SK-N-SH (cell line): ENCODE data around the gene RASEF. TPM values are rescaled to one million over a fixed set of nuclear protein-coding genes. Genes with fewer than 3 reads are reported as not detected.

Experiments used
- CTCF ChIA-PET: fragments of 300-600, 350-600 bp; formaldehyde crosslinking; extraction: SDS; loops from one replicate; lab custom pipeline; 2021; lab: Yijun Ruan, JAX
- POLR2A ChIA-PET: fragments of 350-600 bp; sonication (Branson Sonifier 250); formaldehyde crosslinking; extraction: SDS; loops from one replicate; lab custom pipeline; 2020; ENCODE audit warnings: antibody characterized with exemption, inconsistent platforms; lab: Yijun Ruan, JAX
- DNase-seq: peaks from one replicate; pipeline ENCODE4 v3.0.0; 2012
- H2AFZ ChIP-seq: fragments of 200-600 bp; sonication (generic); 2 replicates; pipeline ENCODE4 v1.8.1; 2016; ENCODE audit warnings: antibody characterized with exemption, mild to moderate bottlenecking, low read depth
- H3F3A ChIP-seq: fragments of 200-600 bp; sonication (generic); replicated peaks from 2 replicates; pipeline ENCODE3; 2016; ENCODE audit warnings: antibody characterized with exemption, mild to moderate bottlenecking; ENCODE audit not compliant: insufficient read depth
- H3K27ac ChIP-seq, 2 experiments: fragments of 200-500 bp in 1 of 2; fragments of 200-600 bp in 1 of 2; sonication (Bioruptor generic) in 1 of 2; sonication (generic), shearing (Covaris generic) in 1 of 2; 2 replicates each; pipeline versions ENCODE4 v1.5.1 to v1.6.1; 2014 to 2016; ENCODE audit warnings: low read depth in 2 of 2, inconsistent platforms in 1 of 2, low read length in 1 of 2, mild to moderate bottlenecking in 1 of 2, mixed read lengths in 1 of 2
- H3K27me3 ChIP-seq: fragments of 200-600 bp; sonication (generic), shearing (Covaris generic); 2 replicates; pipeline ENCODE4 v1.6.1; 2016; ENCODE audit warnings: mixed run types; ENCODE audit not compliant: insufficient read depth
- H3K36me3 ChIP-seq, 2 experiments: fragments of 200-500 bp in 1 of 2; fragments of 200-600 bp in 1 of 2; sonication (Bioruptor generic) in 1 of 2; sonication (generic) in 1 of 2; replicated peaks in 1 of 2; 2 replicates each; pipeline versions ENCODE3 to v1.5.1; 2014 to 2016; ENCODE audit warnings: low read length in 1 of 2, mild to moderate bottlenecking in 1 of 2; ENCODE audit not compliant: insufficient read depth in 2 of 2, control insufficient read depth in 1 of 2
- H3K4me1 ChIP-seq, 2 experiments: fragments of 200-500 bp in 1 of 2; fragments of 200-600 bp in 1 of 2; sonication (Bioruptor generic) in 1 of 2; sonication (generic), shearing (Covaris generic) in 1 of 2; 2 replicates each; pipeline versions ENCODE4 v1.5.1 to v1.6.1; 2014 to 2016; ENCODE audit warnings: low read depth in 1 of 2, low read length in 1 of 2, mixed run types in 1 of 2; ENCODE audit not compliant: insufficient read depth in 2 of 2, control insufficient read depth in 1 of 2
- H3K4me2 ChIP-seq: fragments of 200-600 bp; sonication (generic), shearing (Covaris generic); 2 replicates; pipeline ENCODE4 v1.6.1; 2017; ENCODE audit warnings: mixed run types
- H3K4me3 ChIP-seq, 2 experiments: fragments of 200-500 bp in 1 of 2; fragments of 200-600 bp in 1 of 2; sonication (Bioruptor generic) in 1 of 2; sonication (generic), shearing (Covaris generic) in 1 of 2; 2 replicates each; pipeline versions ENCODE4 v1.5.1 to v1.8.1; 2014 to 2016; ENCODE audit warnings: low read depth in 2 of 2, inconsistent platforms in 1 of 2, low read length in 1 of 2, mild to moderate bottlenecking in 1 of 2, mixed read lengths in 1 of 2, moderate library complexity in 1 of 2
- H3K79me2 ChIP-seq: fragments of 200-600 bp; sonication (generic); 2 replicates; pipeline ENCODE4 v1.8.1; 2017; ENCODE audit warnings: mild to moderate bottlenecking; ENCODE audit not compliant: insufficient read depth
- H3K9ac ChIP-seq: fragments of 200-600 bp; sonication (generic); 2 replicates; pipeline ENCODE4 v1.6.1; 2017; ENCODE audit warnings: mixed run types
- H3K9me2 ChIP-seq: fragments of 200-600 bp; sonication (generic); 2 replicates; pipeline ENCODE4 v1.6.1; 2017; ENCODE audit warnings: mixed run types
- H3K9me3 ChIP-seq: fragments of 200-600 bp; sonication (generic); 2 replicates; pipeline ENCODE4 v1.6.1; 2017; ENCODE audit warnings: mixed run types, mild to moderate bottlenecking, moderate library complexity
- H4K20me1 ChIP-seq: fragments of 200-600 bp; sonication (generic); 2 replicates; pipeline ENCODE4 v1.6.1; 2017; ENCODE audit warnings: mild to moderate bottlenecking, mixed run types; ENCODE audit not compliant: insufficient read depth
- CHD2 ChIP-seq: fragments of 150-350 bp; IDR thresholded peaks from 2 replicates; pipeline ENCODE4 v1.6.1; 2018; ENCODE audit warnings: low read length; ENCODE audit not compliant: partially characterized antibody
- EP300 ChIP-seq, 2 experiments: IDR thresholded peaks; 2 replicates each; pipeline versions ENCODE4 v1.4.0 to v1.6.1; 2012; ENCODE audit warnings: borderline replicate concordance in 1 of 2, low read depth in 1 of 2, low read length in 1 of 2
- EZH2phosphoT487 ChIP-seq: fragments of 200-600 bp; sonication (generic); IDR thresholded peaks from 2 replicates; pipeline ENCODE4 v1.6.1; 2017; ENCODE audit warnings: low read depth, mixed run types, mild to moderate bottlenecking, antibody characterized with exemption, moderate library complexity, borderline replicate concordance
- FOSL2 ChIP-seq: IDR thresholded peaks from 2 replicates; pipeline ENCODE4 v1.4.0; 2012; ENCODE audit warnings: low read depth, mild to moderate bottlenecking, moderate library complexity, borderline replicate concordance
- FOXM1 ChIP-seq: IDR thresholded peaks from 2 replicates; pipeline ENCODE4 v1.4.0; 2012; ENCODE audit warnings: low read depth, mild to moderate bottlenecking
- GABPA ChIP-seq: IDR thresholded peaks from 2 replicates; pipeline ENCODE4 v1.4.0; 2012; ENCODE audit warnings: low read depth, mild to moderate bottlenecking
- GATA2 ChIP-seq: sonication (generic); formaldehyde crosslinking; IDR thresholded peaks from 2 replicates; pipeline ENCODE4 v1.5.0; 2020; ENCODE audit warnings: mild to moderate bottlenecking, missing genetic modification reagents
- MXI1 ChIP-seq: IDR thresholded peaks from 2 replicates; pipeline ENCODE4 v1.6.1; 2012; ENCODE audit warnings: mild to moderate bottlenecking, low read depth, low read length, improper control_type of control experiment
- NRF1 ChIP-seq: IDR thresholded peaks from 2 replicates; pipeline ENCODE4 v1.6.1; 2012; ENCODE audit warnings: low read depth, mild to moderate bottlenecking, low read length
- POLR2AphosphoS5 ChIP-seq: IDR thresholded peaks from 2 replicates; pipeline ENCODE4 v1.6.1; 2012; ENCODE audit warnings: low read depth, low read length
- RCOR1 ChIP-seq: fragments of 150-350 bp; IDR thresholded peaks from 2 replicates; pipeline ENCODE4 v1.6.1; 2017; ENCODE audit warnings: antibody characterized with exemption, low read length
- RFX5 ChIP-seq: IDR thresholded peaks from 2 replicates; pipeline ENCODE4 v1.6.1; 2012; ENCODE audit warnings: mild to moderate bottlenecking, improper control_type of control experiment, low read length
- RXRA ChIP-seq: IDR thresholded peaks from 2 replicates; pipeline ENCODE4 v1.4.0; 2012; ENCODE audit warnings: low read depth, mild to moderate bottlenecking, borderline replicate concordance
- SIN3A ChIP-seq: IDR thresholded peaks from 2 replicates; pipeline ENCODE4 v1.6.1; 2012; ENCODE audit warnings: low read depth, mild to moderate bottlenecking, low read length, moderate library complexity, borderline replicate concordance
- TAF1 ChIP-seq: IDR thresholded peaks from 2 replicates; pipeline ENCODE4 v1.6.1; 2012; ENCODE audit warnings: low read depth, mild to moderate bottlenecking, low read length, moderate library complexity, borderline replicate concordance
- TEAD4 ChIP-seq: IDR thresholded peaks from 2 replicates; pipeline ENCODE4 v1.4.0; 2012; ENCODE audit warnings: mild to moderate bottlenecking, borderline replicate concordance; ENCODE audit not compliant: insufficient read depth
- YY1 ChIP-seq: IDR thresholded peaks from 2 replicates; pipeline ENCODE4 v1.4.0; 2012; ENCODE audit warnings: low read depth, mild to moderate bottlenecking
- WGBS: methylation state at CpG from one replicate; pipeline ENCODE4 v1.1.6; 2017; ENCODE audit warnings: low lambda C conversion rate; 5-methylcytosine and 5-hydroxymethylcytosine counted together
- polyA plus RNA-seq, 3 experiments: library from polyadenylated mRNA; depleted of rRNA; stranded (reverse); fragments of >200 nt; gene quantifications; 2 replicates each; pipeline ENCODE4 v1.2.3, GENCODE V29; 2012
- TF ChIP-seq, protein P1 (sequence below): IDR thresholded peaks from 2 replicates; pipeline ENCODE4 v1.4.0; 2012; ENCODE audit warnings: low read depth, borderline replicate concordance
- TF ChIP-seq, protein P2 (sequence below): fragments of 200-600 bp; sonication (generic); IDR thresholded peaks from 2 replicates; pipeline ENCODE4 v1.6.1; 2017; ENCODE audit warnings: antibody characterized with exemption, mild to moderate bottlenecking, moderate library complexity
- TF ChIP-seq, protein P3 (sequence below): IDR thresholded peaks from 2 replicates; pipeline ENCODE4 v1.4.0; 2012; ENCODE audit warnings: low read depth, borderline replicate concordance
- TF ChIP-seq, protein P4 (sequence below): IDR thresholded peaks from 2 replicates; pipeline ENCODE4 v1.4.0; 2012; ENCODE audit warnings: low read depth

RASEF gene
- polyA plus RNA-seq, 1 of the 3 experiments (the other 2 are of a cell fraction): not detected

DNA sequence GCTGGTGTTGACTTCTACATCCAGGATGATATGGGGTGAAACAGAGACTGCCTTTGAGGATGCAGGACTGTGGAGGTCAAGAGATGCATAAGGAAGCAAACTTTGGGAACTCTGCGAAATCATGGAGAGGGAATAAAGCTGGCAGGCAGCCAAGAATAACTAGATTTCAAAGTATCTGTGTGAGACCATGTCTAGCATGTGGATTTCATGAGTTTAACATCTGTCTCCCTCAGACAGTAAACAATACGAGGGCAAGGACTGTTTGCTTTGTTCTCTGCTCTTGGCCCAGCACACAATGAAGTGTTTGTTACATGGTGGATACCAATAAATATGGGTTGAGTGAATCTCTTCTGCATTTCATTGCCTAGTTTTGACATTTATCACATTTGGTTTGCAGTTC lies 71.3 kb downstream of the RASEF start:
- no peaks in the 10 kb centered on the region for H3K36me3 ChIP-seq
- no peaks in the 10 kb centered on the region for H4K20me1 ChIP-seq
- peak overlapping the region in 1 of 2 experiments; percentile 50; a peak in 1 of 4 replicates for H3K27ac ChIP-seq
- POLR2A ChIA-PET: no interaction called here
- peaks cover 0 to 3% of the 10 kb centered on the region in 2 experiments; a peak in 2 of 4 replicates for H3K4me1 ChIP-seq
- CTCF ChIA-PET: no interaction called here
- H3K9me2 ChIP-seq: no peaks in the 10 kb centered on the region
- peak; percentile 30 for DNase-seq
- no peak overlapping the region for H3K9ac ChIP-seq
- 41% methylated on average over 2 of the region's 2 CpGs for WGBS
- no peaks in the 10 kb centered on the region for H3K79me2 ChIP-seq
- TF ChIP-seq RCOR1: no peak
- TF ChIP-seq RFX5: no peak
- no peak for TF ChIP-seq YY1
- TF ChIP-seq, protein P1, sequence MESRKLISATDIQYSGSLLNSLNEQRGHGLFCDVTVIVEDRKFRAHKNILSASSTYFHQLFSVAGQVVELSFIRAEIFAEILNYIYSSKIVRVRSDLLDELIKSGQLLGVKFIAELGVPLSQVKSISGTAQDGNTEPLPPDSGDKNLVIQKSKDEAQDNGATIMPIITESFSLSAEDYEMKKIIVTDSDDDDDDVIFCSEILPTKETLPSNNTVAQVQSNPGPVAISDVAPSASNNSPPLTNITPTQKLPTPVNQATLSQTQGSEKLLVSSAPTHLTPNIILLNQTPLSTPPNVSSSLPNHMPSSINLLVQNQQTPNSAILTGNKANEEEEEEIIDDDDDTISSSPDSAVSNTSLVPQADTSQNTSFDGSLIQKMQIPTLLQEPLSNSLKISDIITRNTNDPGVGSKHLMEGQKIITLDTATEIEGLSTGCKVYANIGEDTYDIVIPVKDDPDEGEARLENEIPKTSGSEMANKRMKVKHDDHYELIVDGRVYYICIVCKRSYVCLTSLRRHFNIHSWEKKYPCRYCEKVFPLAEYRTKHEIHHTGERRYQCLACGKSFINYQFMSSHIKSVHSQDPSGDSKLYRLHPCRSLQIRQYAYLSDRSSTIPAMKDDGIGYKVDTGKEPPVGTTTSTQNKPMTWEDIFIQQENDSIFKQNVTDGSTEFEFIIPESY: no peak
- TF ChIP-seq EP300 (IDR thresholded peaks at IDR 0.05; ENCODE audit: borderline replicate concordance in 1 of 2, low read depth in 1 of 2, low read length in 1 of 2): no peak
- no peak for TF ChIP-seq TAF1
- TF ChIP-seq, protein P2, sequence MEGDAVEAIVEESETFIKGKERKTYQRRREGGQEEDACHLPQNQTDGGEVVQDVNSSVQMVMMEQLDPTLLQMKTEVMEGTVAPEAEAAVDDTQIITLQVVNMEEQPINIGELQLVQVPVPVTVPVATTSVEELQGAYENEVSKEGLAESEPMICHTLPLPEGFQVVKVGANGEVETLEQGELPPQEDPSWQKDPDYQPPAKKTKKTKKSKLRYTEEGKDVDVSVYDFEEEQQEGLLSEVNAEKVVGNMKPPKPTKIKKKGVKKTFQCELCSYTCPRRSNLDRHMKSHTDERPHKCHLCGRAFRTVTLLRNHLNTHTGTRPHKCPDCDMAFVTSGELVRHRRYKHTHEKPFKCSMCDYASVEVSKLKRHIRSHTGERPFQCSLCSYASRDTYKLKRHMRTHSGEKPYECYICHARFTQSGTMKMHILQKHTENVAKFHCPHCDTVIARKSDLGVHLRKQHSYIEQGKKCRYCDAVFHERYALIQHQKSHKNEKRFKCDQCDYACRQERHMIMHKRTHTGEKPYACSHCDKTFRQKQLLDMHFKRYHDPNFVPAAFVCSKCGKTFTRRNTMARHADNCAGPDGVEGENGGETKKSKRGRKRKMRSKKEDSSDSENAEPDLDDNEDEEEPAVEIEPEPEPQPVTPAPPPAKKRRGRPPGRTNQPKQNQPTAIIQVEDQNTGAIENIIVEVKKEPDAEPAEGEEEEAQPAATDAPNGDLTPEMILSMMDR: no peak
- TF ChIP-seq GATA2 (CRISPR knock-in tag): no peak
- TF ChIP-seq TEAD4: no peak
- TF ChIP-seq CHD2: no peak
- no peak for TF ChIP-seq POLR2AphosphoS5
- TF ChIP-seq MXI1: no peak
- TF ChIP-seq NRF1: no peak
- no peak for TF ChIP-seq GABPA
- H3F3A ChIP-seq: no peaks in the 10 kb centered on the region
- no peak overlapping the region for H3K4me2 ChIP-seq
- no peaks in the 10 kb centered on the region for H3K9me3 ChIP-seq
- no peak overlapping the region for H2AFZ ChIP-seq
- no peaks in the 10 kb centered on the region for H3K27me3 ChIP-seq
- H3K4me3 ChIP-seq: no peak overlapping the region

DNA sequence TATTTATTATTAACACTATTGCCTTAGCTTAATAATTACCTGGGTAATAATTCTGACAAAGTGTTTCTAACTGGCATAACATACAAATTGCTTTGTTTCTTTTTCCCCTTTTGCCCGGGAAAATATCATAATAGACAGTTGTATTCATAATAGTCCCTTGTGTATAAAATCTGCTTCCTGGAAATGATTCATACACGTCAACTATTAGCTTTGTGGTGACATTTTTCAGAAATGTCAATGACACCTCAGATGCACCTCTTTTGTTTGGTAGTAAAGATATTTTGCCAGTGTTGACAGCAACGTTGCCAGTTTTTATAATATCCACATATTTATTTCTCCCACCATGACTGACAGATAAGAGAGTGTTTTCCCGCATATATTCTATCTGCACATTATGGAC lies 73.0 kb downstream of the RASEF start:
- Histone ChIP-seq H3K4me3 (no peak overlapping the region), H3K36me3 (no peaks in the 10 kb centered on the region), H3F3A (no peaks in the 10 kb centered on the region), H3K9me2 (no peaks in the 10 kb centered on the region), H3K4me2 (no peak overlapping the region), H3K27ac (no peak overlapping the region), H3K4me1 (peaks cover 0 to 3% of the 10 kb centered on the region in 2 experiments; a peak in 2 of 4 replicates), H3K9me3 (no peaks in the 10 kb centered on the region), H2AFZ (no peak overlapping the region), H3K79me2 (no peaks in the 10 kb centered on the region), H3K27me3 (no peaks in the 10 kb centered on the region), H3K9ac (no peak overlapping the region), H4K20me1 (no peaks in the 10 kb centered on the region)
- CTCF ChIA-PET: interaction anchor here (1.3 kb wide), 1 partner anchor 18 kb away, joined by 5 read pairs; no protein-coding TSS in a partner anchor
- no peak for TF ChIP-seq YY1
- no peak for TF ChIP-seq FOXM1
- TF ChIP-seq RXRA: no peak
- TF ChIP-seq, protein P3, sequence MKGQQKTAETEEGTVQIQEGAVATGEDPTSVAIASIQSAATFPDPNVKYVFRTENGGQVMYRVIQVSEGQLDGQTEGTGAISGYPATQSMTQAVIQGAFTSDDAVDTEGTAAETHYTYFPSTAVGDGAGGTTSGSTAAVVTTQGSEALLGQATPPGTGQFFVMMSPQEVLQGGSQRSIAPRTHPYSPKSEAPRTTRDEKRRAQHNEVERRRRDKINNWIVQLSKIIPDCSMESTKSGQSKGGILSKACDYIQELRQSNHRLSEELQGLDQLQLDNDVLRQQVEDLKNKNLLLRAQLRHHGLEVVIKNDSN: no peak
- TF ChIP-seq EZH2phosphoT487: no peak
- no peak for TF ChIP-seq RCOR1
- TF ChIP-seq CHD2: no peak
- no peak for TF ChIP-seq RFX5
- no peak for TF ChIP-seq SIN3A
- no peak for TF ChIP-seq FOSL2
- TF ChIP-seq NRF1: no peak
- TF ChIP-seq, protein P4, sequence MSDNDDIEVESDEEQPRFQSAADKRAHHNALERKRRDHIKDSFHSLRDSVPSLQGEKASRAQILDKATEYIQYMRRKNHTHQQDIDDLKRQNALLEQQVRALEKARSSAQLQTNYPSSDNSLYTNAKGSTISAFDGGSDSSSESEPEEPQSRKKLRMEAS: no peak
- POLR2A ChIA-PET: no interaction called here
- no peak for DNase-seq
- 53% methylated on average over 4 of the region's 4 CpGs for WGBS
